Naive thymus-derived CD4-positive, alpha-beta T cell (primary cell): ENCODE data around the gene WHAMM. TPM values are rescaled to one million over a fixed set of nuclear protein-coding genes. Genes with fewer than 3 reads are reported as not detected.
A peak's percentile ranks its signal among the peaks of the same experiment; 100 is the strongest.

ENCODE experiments used
- ATAC-seq: fragments of 150-1000 bp; cut with Tn5 transposase; 2 replicates; pipeline ENCODE4 v1.10.0; 2021; ENCODE audit warnings: mild to moderate bottlenecking, moderate library complexity
- CTCF ChIA-PET: fragments of 350-600 bp; sonication (Branson Sonifier 250); formaldehyde crosslinking; loops from one replicate; lab custom pipeline; 2021; ENCODE audit warnings: antibody characterized with exemption; lab: Charles Lee
- POLR2A ChIA-PET: fragments of 350-600 bp; sonication (Branson Sonifier 250); formaldehyde crosslinking; loops from one replicate; lab custom pipeline; 2021; ENCODE audit warnings: antibody characterized with exemption, inconsistent platforms; lab: Charles Lee
- DNase-seq, 9 donors: peaks; one replicate each; pipeline versions ENCODE4 v3.0.0 to v3.0.0-alpha.2; 2020 to 2022; ENCODE audit warnings: mixed read lengths in 1 of 9
- H3K27ac ChIP-seq: one replicate; pipeline ENCODE4 v1.7.0; 2013; ENCODE audit warnings: mild to moderate bottlenecking, low read depth, low read length, moderate library complexity
- H3K27me3 ChIP-seq, 2 donors: one replicate each; pipeline ENCODE4 v1.7.0; 2013; ENCODE audit warnings: low read length in 2 of 2, mild to moderate bottlenecking in 2 of 2, moderate library complexity in 2 of 2; ENCODE audit not compliant: control insufficient read depth in 2 of 2, insufficient read depth in 2 of 2
- H3K36me3 ChIP-seq, 3 experiments: 1 replicate in 2 of 3; 2 replicates in 1 of 3; pipeline ENCODE4 v1.7.0; 2013; ENCODE audit warnings: low read length in 3 of 3, mild to moderate bottlenecking in 3 of 3, moderate library complexity in 1 of 3; ENCODE audit not compliant: insufficient read depth in 3 of 3, control insufficient read depth in 2 of 3
- H3K4me1 ChIP-seq, 2 donors: one replicate each; pipeline ENCODE4 v1.7.0; 2013; ENCODE audit warnings: low read length in 2 of 2, mild to moderate bottlenecking in 2 of 2, moderate library complexity in 1 of 2; ENCODE audit not compliant: control insufficient read depth in 2 of 2, insufficient read depth in 2 of 2
- H3K4me3 ChIP-seq: 2 replicates; pipeline ENCODE4 v1.7.0; 2013; ENCODE audit warnings: mild to moderate bottlenecking, low read length
- H3K9me3 ChIP-seq, 3 experiments: 1 replicate in 2 of 3; 2 replicates in 1 of 3; pipeline ENCODE4 v1.7.0; 2013; ENCODE audit warnings: low read length in 3 of 3; ENCODE audit not compliant: control insufficient read depth in 2 of 3
- H3K27ac Mint-ChIP-seq, 9 donors: one replicate each; pipeline ENCODE4 v1.8.0; 2020 to 2022; ENCODE audit warnings: mixed read lengths in 9 of 9, mild to moderate bottlenecking in 8 of 9, moderate library complexity in 5 of 9, inconsistent platforms in 2 of 9
- H3K27me3 Mint-ChIP-seq, 5 donors: one replicate each; pipeline ENCODE4 v1.8.0; 2021 to 2022; ENCODE audit warnings: mixed read lengths in 5 of 5, mild to moderate bottlenecking in 1 of 5
- H3K36me3 Mint-ChIP-seq, 5 donors: one replicate each; pipeline ENCODE4 v1.8.0; 2020 to 2022; ENCODE audit warnings: mixed read lengths in 5 of 5, mild to moderate bottlenecking in 3 of 5, inconsistent platforms in 1 of 5
- H3K4me1 Mint-ChIP-seq, 7 donors: one replicate each; pipeline ENCODE4 v1.8.0; 2020 to 2022; ENCODE audit warnings: mixed read lengths in 7 of 7, mild to moderate bottlenecking in 3 of 7, inconsistent platforms in 1 of 7
- H3K4me3 Mint-ChIP-seq, 10 donors: one replicate each; pipeline ENCODE4 v1.8.0; 2020 to 2022; ENCODE audit warnings: mild to moderate bottlenecking in 10 of 10, mixed read lengths in 10 of 10, moderate library complexity in 6 of 10, inconsistent platforms in 2 of 10
- H3K9me3 Mint-ChIP-seq, 11 donors: one replicate each; pipeline ENCODE4 v1.8.0; 2020 to 2022; ENCODE audit warnings: mixed read lengths in 11 of 11, mild to moderate bottlenecking in 4 of 11, inconsistent platforms in 1 of 11, moderate library complexity in 1 of 11
- intact Hi-C, 2 donors: fragments of 100-400 bp; cut with micrococcal nuclease; formaldehyde crosslinking; loops; one replicate each; pipeline ENCODE4 v1.15.1; 2023
- polyA plus RNA-seq, 2 donors: library from polyadenylated mRNA; unstranded; fragments of 300-500 nt; fragmentation: Illumina TruSeq; gene quantifications; one replicate each; pipeline ENCODE4 v1.2.3, GENCODE V29; 2021
- total RNA-seq, 6 experiments: library from RNA in 5 of 6; stranded (reverse) in 5 of 6; gene quantifications; 1 replicate in 5 of 6; 2 replicates in 1 of 6; pipeline ENCODE4 v1.2.3 and lab custom pipeline; 2021 to 2026

Gene WHAMM
- total and polyA plus RNA-seq, 7 experiments from 2014 or later: 3.5 to 72.2 (median 30.8) TPM

- Mint-ChIP-seq H3K9me3 (peaks cover 0 to 4% (median 0%) of the 10 kb centered on the region in 11 donors), H3K4me3 (peak overlapping the region in 2 of 10 donors; percentile 8 to 65), H3K36me3 (peaks cover 28 to 84% (median 73%) of the 10 kb centered on the region in 5 donors), H3K27ac (peak overlapping the region in 4 of 9 donors; percentile 28 to 95 (median 50)), H3K4me1 (peaks cover 3 to 55% (median 15%) of the 10 kb centered on the region in 7 donors), H3K27me3 (no peaks in the 10 kb centered on the region)
- no peak overlapping the region for H3K27ac ChIP-seq
- no peaks in the 10 kb centered on the region for H3K4me1 ChIP-seq
- no peak for DNase-seq
- H3K4me3 ChIP-seq: no peak overlapping the region
- ChIA-PET CTCF (interaction anchor here (1.2 kb wide), 1 partner anchor 11 kb away, joined by 3 read pairs; no protein-coding TSS in a partner anchor), POLR2A (no interaction called here)
- H3K27me3 ChIP-seq: no peaks in the 10 kb centered on the region
- peak; percentile 44 for ATAC-seq
- H3K36me3 ChIP-seq: peaks cover 44 to 92% (median 46%) of the 10 kb centered on the region in 3 experiments
- intact Hi-C loops: loop anchor here in 1 of 2 donors (1.0 to 5.0 kb wide), 2 partner anchors 21 to 170 kb away; no protein-coding TSS in a partner anchor
- H3K9me3 ChIP-seq: no peaks in the 10 kb centered on the region
Measured at GRCh38 chr15:82832601-82833361, 23.4 kb downstream of the WHAMM start.

DNA sequence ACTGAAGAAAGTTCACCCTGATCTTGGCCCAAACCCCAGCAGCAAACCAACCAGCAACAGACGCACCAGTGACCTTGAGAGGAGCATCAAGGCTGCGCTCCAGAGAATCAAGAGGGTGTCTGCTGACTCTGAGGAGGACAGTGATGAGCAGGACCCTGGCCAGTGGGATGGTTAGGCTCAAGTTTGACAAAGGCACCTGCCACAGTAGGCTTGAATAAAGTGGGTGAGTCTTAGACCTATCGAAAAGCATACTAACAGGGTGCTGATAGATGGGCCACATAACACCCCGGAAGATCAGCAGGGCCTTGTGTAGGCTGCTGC is 23.9 kb downstream of the WHAMM start:
- H3K4me1 ChIP-seq: no peaks in the 10 kb centered on the region
- H3K27ac Mint-ChIP-seq: peak overlapping the region in 3 of 9 donors; percentile 48 to 95 (median 53)
- no peaks in the 10 kb centered on the region for H3K9me3 ChIP-seq
- peak overlapping the region in 1 of 10 donors; percentile 65 for H3K4me3 Mint-ChIP-seq
- no peak overlapping the region for H3K27ac ChIP-seq
- no peak for DNase-seq
- ATAC-seq: no peak
- ChIA-PET CTCF (interaction anchor here (1.2 kb wide), 1 partner anchor 10 kb away, joined by 3 read pairs; no protein-coding TSS in a partner anchor), POLR2A (no interaction called here)
- H3K4me3 ChIP-seq: no peak overlapping the region
- H3K27me3 Mint-ChIP-seq: no peaks in the 10 kb centered on the region
- peaks cover 0 to 6% (median 0%) of the 10 kb centered on the region in 11 donors for H3K9me3 Mint-ChIP-seq
- peaks cover 25 to 83% (median 73%) of the 10 kb centered on the region in 5 donors for H3K36me3 Mint-ChIP-seq
- peaks cover 3 to 50% (median 12%) of the 10 kb centered on the region in 7 donors for H3K4me1 Mint-ChIP-seq
- peaks cover 39 to 87% (median 41%) of the 10 kb centered on the region in 3 experiments for H3K36me3 ChIP-seq
- H3K27me3 ChIP-seq: no peaks in the 10 kb centered on the region
- intact Hi-C loops: loop anchor here in 1 of 2 donors (5.0 kb wide), 1 partner anchor 169 kb away; no protein-coding TSS in a partner anchor

DNA sequence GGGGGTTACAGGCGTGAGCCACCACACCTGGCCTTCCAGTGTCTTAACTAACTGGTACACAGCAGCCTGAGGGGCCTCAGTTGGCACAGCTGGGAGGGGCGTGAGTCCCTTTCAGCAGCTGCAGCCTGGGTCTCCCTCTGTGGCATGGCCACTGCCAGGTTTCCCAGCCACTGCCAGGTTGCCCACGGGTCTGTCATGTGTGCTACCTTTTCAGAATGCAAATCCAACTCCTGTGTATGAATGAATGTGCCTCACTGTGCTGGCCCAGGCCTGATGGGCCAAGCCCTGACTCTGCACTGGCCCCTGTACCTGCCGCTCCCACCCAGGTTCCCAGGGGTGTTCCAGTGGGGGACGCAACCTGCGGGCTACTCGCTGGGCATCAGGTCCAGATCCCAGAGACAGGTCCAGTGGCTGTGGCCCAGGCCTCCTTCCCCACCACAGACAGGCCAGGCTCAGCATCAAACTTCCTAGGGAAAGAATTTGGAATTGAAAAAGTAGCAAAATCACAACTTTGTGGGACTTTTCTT is 26.0 kb downstream of the WHAMM start:
- intact Hi-C loops: no loop called here
- ChIA-PET CTCF (no interaction called here), POLR2A (no interaction called here)
- Mint-ChIP-seq H3K4me3 (no peak overlapping the region), H3K27me3 (no peaks in the 10 kb centered on the region), H3K4me1 (peaks cover 3 to 34% (median 9%) of the 10 kb centered on the region in 7 donors), H3K36me3 (peaks cover 13 to 70% (median 61%) of the 10 kb centered on the region in 5 donors), H3K9me3 (peaks cover 0 to 6% (median 0%) of the 10 kb centered on the region in 11 donors), H3K27ac (peak overlapping the region in 1 of 9 donors; percentile 38)
- Histone ChIP-seq H3K4me1 (no peaks in the 10 kb centered on the region), H3K4me3 (no peak overlapping the region), H3K27me3 (no peaks in the 10 kb centered on the region), H3K36me3 (peaks cover 28 to 67% (median 38%) of the 10 kb centered on the region in 3 experiments), H3K9me3 (no peaks in the 10 kb centered on the region), H3K27ac (no peak overlapping the region)
- ATAC-seq (no peak), DNase-seq (no peak)

GRCh38 chr15:82838096-82838735 is 28.8 kb downstream of the WHAMM start:
- no peak overlapping the region for H3K4me3 ChIP-seq
- ChIA-PET CTCF (interaction anchor here (0.7 kb wide), 1 partner anchor 8 kb away, joined by 4 read pairs; no protein-coding TSS in a partner anchor), POLR2A (no interaction called here)
- peak; percentile 26 for ATAC-seq
- Mint-ChIP-seq H3K27ac (peak overlapping the region in 2 of 9 donors; percentile 4 to 45), H3K36me3 (peaks cover 6 to 59% (median 45%) of the 10 kb centered on the region in 5 donors), H3K9me3 (peaks cover 0 to 10% (median 4%) of the 10 kb centered on the region in 11 donors), H3K4me3 (no peak overlapping the region), H3K4me1 (peaks cover 0 to 8% (median 4%) of the 10 kb centered on the region in 7 donors), H3K27me3 (no peaks in the 10 kb centered on the region)
- DNase-seq: no peak
- intact Hi-C loops: no loop called here
- H3K27me3 ChIP-seq: no peaks in the 10 kb centered on the region
- H3K36me3 ChIP-seq: peaks cover 12 to 39% (median 19%) of the 10 kb centered on the region in 3 experiments
- no peaks in the 10 kb centered on the region for H3K4me1 ChIP-seq
- H3K27ac ChIP-seq: no peak overlapping the region
- H3K9me3 ChIP-seq: no peaks in the 10 kb centered on the region

- ATAC-seq: no peak
Measured at GRCh38 chr15:82839136-82839535, 29.7 kb downstream of the WHAMM start.

GRCh38 chr15:82840166-82840565 is 30.7 kb downstream of the WHAMM start:
- Histone ChIP-seq H3K4me1 (no peaks in the 10 kb centered on the region), H3K27ac (no peak overlapping the region), H3K4me3 (no peak overlapping the region), H3K36me3 (peaks cover 4 to 23% (median 14%) of the 10 kb centered on the region in 3 experiments), H3K9me3 (no peaks in the 10 kb centered on the region), H3K27me3 (no peaks in the 10 kb centered on the region)
- no peak overlapping the region for H3K4me3 Mint-ChIP-seq
- no peak for DNase-seq
- POLR2A ChIA-PET: no interaction called here
- no peak overlapping the region for H3K27ac Mint-ChIP-seq
- no peak for ATAC-seq
- intact Hi-C loops: no loop called here
- peaks cover 0 to 17% (median 4%) of the 10 kb centered on the region in 11 donors for H3K9me3 Mint-ChIP-seq
- H3K4me1 Mint-ChIP-seq: peaks cover 7 to 12% (median 7%) of the 10 kb centered on the region in 7 donors
- peaks cover 6 to 59% (median 33%) of the 10 kb centered on the region in 5 donors for H3K36me3 Mint-ChIP-seq
- CTCF ChIA-PET: no interaction called here
- H3K27me3 Mint-ChIP-seq: peaks cover 0 to 12% (median 0%) of the 10 kb centered on the region in 5 donors

More at GRCh38 chr15:82839136-82839535, 29.7 kb downstream of the WHAMM start:
- H3K4me3 Mint-ChIP-seq: no peak overlapping the region
- H3K27me3 ChIP-seq: no peaks in the 10 kb centered on the region
- peaks cover 0 to 6% (median 3%) of the 10 kb centered on the region in 7 donors for H3K4me1 Mint-ChIP-seq
- H3K27me3 Mint-ChIP-seq: peaks cover 0 to 6% (median 0%) of the 10 kb centered on the region in 5 donors
- no peaks in the 10 kb centered on the region for H3K9me3 ChIP-seq
- intact Hi-C loops: no loop called here
- no peak overlapping the region for H3K4me3 ChIP-seq
- H3K9me3 Mint-ChIP-seq: peaks cover 0 to 17% (median 4%) of the 10 kb centered on the region in 11 donors
- H3K36me3 ChIP-seq: peaks cover 7 to 33% (median 17%) of the 10 kb centered on the region in 3 experiments
- H3K36me3 Mint-ChIP-seq: peaks cover 6 to 60% (median 40%) of the 10 kb centered on the region in 5 donors
- ChIA-PET CTCF (interaction anchor here (0.7 kb wide), 1 partner anchor 9 kb away, joined by 4 read pairs; no protein-coding TSS in a partner anchor), POLR2A (no interaction called here)
- H3K4me1 ChIP-seq: no peaks in the 10 kb centered on the region
- DNase-seq: no peak
- no peak overlapping the region for H3K27ac ChIP-seq
- no peak overlapping the region for H3K27ac Mint-ChIP-seq
